Gastroesophageal sphincter (tissue), 3 donors: Measurements from ENCODE around the gene ROPN1L.

Experiments
- POLR2A ChIP-seq, 2 donors: fragments of 450-650 bp; IDR thresholded peaks; one replicate each; pipeline ENCODE4 v1.6.1; 2017; ENCODE audit warnings: antibody characterized with exemption in 2 of 2, mild to moderate bottlenecking in 2 of 2, moderate library complexity in 1 of 2
- TF ChIP-seq, protein P1 (sequence below), 4 experiments: fragments of 200-600 bp in 2 of 4; fragments of 450-650 bp in 2 of 4; sonication (generic) in 1 of 4; IDR thresholded peaks; one replicate each; pipeline ENCODE4 v1.5.1; 2017 to 2019; ENCODE audit warnings: antibody characterized with exemption in 4 of 4, mild to moderate bottlenecking in 2 of 4, moderate library complexity in 2 of 4

DNA sequence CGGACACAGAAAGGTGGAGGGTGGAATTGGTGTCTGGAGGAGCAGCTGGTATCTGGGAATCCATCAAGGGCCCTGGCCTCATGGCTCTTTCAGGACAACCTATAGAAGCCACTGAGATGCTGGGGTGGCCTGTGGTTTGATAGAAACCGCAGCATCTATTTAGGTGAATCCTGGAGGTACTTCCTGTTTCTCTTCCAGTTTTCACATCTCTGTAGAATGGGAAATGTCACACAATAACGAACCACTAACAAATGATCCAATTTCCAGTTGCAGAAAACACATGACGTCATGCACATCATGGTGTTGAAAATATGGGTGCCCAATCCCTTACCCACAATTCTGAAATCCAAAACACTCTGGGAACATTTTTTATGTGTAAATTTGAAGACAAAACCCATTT is 52.2 kb downstream of the ROPN1L start:
- TF ChIP-seq POLR2A (IDR thresholded peaks at IDR 0.05), result no peak
- TF ChIP-seq, protein P1, sequence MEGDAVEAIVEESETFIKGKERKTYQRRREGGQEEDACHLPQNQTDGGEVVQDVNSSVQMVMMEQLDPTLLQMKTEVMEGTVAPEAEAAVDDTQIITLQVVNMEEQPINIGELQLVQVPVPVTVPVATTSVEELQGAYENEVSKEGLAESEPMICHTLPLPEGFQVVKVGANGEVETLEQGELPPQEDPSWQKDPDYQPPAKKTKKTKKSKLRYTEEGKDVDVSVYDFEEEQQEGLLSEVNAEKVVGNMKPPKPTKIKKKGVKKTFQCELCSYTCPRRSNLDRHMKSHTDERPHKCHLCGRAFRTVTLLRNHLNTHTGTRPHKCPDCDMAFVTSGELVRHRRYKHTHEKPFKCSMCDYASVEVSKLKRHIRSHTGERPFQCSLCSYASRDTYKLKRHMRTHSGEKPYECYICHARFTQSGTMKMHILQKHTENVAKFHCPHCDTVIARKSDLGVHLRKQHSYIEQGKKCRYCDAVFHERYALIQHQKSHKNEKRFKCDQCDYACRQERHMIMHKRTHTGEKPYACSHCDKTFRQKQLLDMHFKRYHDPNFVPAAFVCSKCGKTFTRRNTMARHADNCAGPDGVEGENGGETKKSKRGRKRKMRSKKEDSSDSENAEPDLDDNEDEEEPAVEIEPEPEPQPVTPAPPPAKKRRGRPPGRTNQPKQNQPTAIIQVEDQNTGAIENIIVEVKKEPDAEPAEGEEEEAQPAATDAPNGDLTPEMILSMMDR (IDR thresholded peaks at IDR 0.05), result no peak
